SK-N-SH treated with all-trans-retinoic acid at 6 μM for 48 hours (cell line): ENCODE data around the gene KCNE5.

Experiments
- ARNTL ChIP-seq: fragments of 450-650 bp; formaldehyde crosslinking; IDR thresholded peaks from 2 replicates; pipeline ENCODE4 v1.5.0; 2020; ENCODE audit warnings: low read depth, mild to moderate bottlenecking, moderate library complexity, borderline replicate concordance
- CSDC2 ChIP-seq: fragments of 250-450 bp; sonication (Bioruptor Pico); IDR thresholded peaks from 2 replicates; pipeline ENCODE4 v1.5.0; 2020; ENCODE audit warnings: mild to moderate bottlenecking, moderate library complexity
- ESRRG ChIP-seq: fragments of 250-450 bp; sonication (Bioruptor Pico); IDR thresholded peaks from 2 replicates; pipeline ENCODE4 v1.6.1; 2021; ENCODE audit warnings: mild to moderate bottlenecking
- GLIS3 ChIP-seq: fragments of 250-450 bp; sonication (Bioruptor Pico); IDR thresholded peaks from 2 replicates; pipeline ENCODE4 v1.5.0; 2020; ENCODE audit warnings: mild to moderate bottlenecking, moderate library complexity
- OSR1 ChIP-seq: fragments of 250-450 bp; sonication (Bioruptor Pico); IDR thresholded peaks from 2 replicates; pipeline ENCODE4 v1.8.0; 2022; ENCODE audit warnings: moderate library complexity, mild to moderate bottlenecking, inconsistent platforms
- TCF4 ChIP-seq: fragments of 250-450 bp; sonication (Bioruptor Pico); IDR thresholded peaks from 2 replicates; pipeline ENCODE4 v1.8.0; 2021; ENCODE audit warnings: mild to moderate bottlenecking, moderate library complexity, borderline replicate concordance
- TOX ChIP-seq: fragments of 250-450 bp; sonication (Bioruptor Pico); IDR thresholded peaks from 2 replicates; pipeline ENCODE4 v1.8.0; 2021; ENCODE audit warnings: mild to moderate bottlenecking, moderate library complexity, borderline replicate concordance
- ZFP3 ChIP-seq: fragments of 250-450 bp; sonication (Bioruptor Pico); IDR thresholded peaks from 2 replicates; pipeline ENCODE4 v1.5.0; 2020; ENCODE audit warnings: mild to moderate bottlenecking, moderate library complexity
- ZFP30 ChIP-seq: fragments of 450-650 bp; formaldehyde crosslinking; IDR thresholded peaks from 2 replicates; pipeline ENCODE4 v1.5.0; 2022; ENCODE audit warnings: mild to moderate bottlenecking, moderate library complexity
- ZNF565 ChIP-seq: fragments of 450-650 bp; formaldehyde crosslinking; conservative IDR thresholded peaks from 2 replicates; pipeline ENCODE4 v1.5.0; 2020; ENCODE audit warnings: low read depth, mild to moderate bottlenecking, moderate library complexity
- ZNF70 ChIP-seq: fragments of 450-650 bp; formaldehyde crosslinking; IDR thresholded peaks from 2 replicates; pipeline ENCODE4 v1.5.0; 2020; ENCODE audit warnings: mild to moderate bottlenecking, moderate library complexity
- TF ChIP-seq, protein P1 (sequence below): fragments of 250-450 bp; sonication (Bioruptor Pico); IDR thresholded peaks from 2 replicates; pipeline ENCODE4 v1.8.0; 2021; ENCODE audit warnings: low read depth, mild to moderate bottlenecking, moderate library complexity, borderline replicate concordance
- TF ChIP-seq, protein P2 (sequence below): fragments of 250-450 bp; sonication (Bioruptor Pico); IDR thresholded peaks from 2 replicates; pipeline ENCODE4 v1.5.1; 2020; ENCODE audit warnings: low read depth, mild to moderate bottlenecking, moderate library complexity
- TF ChIP-seq, protein P3 (sequence below): fragments of 250-450 bp; sonication (Bioruptor Pico); IDR thresholded peaks from 2 replicates; pipeline ENCODE4 v1.8.0; 2020; ENCODE audit warnings: mild to moderate bottlenecking, moderate library complexity, borderline replicate concordance

DNA sequence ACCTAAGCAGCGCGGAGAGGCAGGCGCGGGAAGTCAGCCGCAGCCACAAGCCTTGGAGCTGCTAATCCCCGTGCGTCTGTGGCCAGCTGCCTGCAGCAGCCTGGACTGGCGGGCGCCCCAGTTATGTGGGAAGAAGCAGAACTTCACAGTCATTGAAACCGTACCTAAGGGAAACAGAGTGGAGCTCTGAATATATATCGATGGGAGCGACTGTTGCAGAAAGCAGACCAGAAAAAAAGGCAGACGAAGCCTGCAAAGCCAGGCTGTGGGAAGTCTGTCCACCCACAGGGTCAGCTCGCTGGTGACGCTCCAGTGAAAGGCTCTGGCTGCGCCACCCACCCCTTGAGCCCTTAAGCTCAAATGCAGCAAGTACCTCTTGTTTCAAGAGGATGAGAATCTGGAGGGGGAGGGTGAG is 24.7 kb downstream of the KCNE5 start:
- no peak for TF ChIP-seq ARNTL
- no peak for TF ChIP-seq TCF4
- no peak for TF ChIP-seq ZFP30
- TF ChIP-seq ZNF70: no peak
- no peak for TF ChIP-seq ESRRG (CRISPR knock-in tag)
- TF ChIP-seq, protein P1, sequence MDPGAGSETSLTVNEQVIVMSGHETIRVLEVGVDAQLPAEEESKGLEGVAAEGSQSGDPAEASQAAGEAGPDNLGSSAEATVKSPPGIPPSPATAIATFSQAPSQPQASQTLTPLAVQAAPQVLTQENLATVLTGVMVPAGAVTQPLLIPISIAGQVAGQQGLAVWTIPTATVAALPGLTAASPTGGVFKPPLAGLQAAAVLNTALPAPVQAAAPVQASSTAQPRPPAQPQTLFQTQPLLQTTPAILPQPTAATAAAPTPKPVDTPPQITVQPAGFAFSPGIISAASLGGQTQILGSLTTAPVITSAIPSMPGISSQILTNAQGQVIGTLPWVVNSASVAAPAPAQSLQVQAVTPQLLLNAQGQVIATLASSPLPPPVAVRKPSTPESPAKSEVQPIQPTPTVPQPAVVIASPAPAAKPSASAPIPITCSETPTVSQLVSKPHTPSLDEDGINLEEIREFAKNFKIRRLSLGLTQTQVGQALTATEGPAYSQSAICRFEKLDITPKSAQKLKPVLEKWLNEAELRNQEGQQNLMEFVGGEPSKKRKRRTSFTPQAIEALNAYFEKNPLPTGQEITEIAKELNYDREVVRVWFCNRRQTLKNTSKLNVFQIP: no peak
- TF ChIP-seq CSDC2: no peak
- TF ChIP-seq, protein P2, sequence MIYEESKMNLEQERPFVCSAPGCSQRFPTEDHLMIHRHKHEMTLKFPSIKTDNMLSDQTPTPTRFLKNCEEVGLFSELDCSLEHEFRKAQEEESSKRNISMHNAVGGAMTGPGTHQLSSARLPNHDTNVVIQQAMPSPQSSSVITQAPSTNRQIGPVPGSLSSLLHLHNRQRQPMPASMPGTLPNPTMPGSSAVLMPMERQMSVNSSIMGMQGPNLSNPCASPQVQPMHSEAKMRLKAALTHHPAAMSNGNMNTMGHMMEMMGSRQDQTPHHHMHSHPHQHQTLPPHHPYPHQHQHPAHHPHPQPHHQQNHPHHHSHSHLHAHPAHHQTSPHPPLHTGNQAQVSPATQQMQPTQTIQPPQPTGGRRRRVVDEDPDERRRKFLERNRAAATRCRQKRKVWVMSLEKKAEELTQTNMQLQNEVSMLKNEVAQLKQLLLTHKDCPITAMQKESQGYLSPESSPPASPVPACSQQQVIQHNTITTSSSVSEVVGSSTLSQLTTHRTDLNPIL (CRISPR knock-in tag): no peak
- TF ChIP-seq, protein P3, sequence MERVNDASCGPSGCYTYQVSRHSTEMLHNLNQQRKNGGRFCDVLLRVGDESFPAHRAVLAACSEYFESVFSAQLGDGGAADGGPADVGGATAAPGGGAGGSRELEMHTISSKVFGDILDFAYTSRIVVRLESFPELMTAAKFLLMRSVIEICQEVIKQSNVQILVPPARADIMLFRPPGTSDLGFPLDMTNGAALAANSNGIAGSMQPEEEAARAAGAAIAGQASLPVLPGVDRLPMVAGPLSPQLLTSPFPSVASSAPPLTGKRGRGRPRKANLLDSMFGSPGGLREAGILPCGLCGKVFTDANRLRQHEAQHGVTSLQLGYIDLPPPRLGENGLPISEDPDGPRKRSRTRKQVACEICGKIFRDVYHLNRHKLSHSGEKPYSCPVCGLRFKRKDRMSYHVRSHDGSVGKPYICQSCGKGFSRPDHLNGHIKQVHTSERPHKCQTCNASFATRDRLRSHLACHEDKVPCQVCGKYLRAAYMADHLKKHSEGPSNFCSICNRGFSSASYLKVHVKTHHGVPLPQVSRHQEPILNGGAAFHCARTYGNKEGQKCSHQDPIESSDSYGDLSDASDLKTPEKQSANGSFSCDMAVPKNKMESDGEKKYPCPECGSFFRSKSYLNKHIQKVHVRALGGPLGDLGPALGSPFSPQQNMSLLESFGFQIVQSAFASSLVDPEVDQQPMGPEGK: no peak
- TF ChIP-seq ZNF565: no peak
- TF ChIP-seq ZFP3 (CRISPR knock-in tag): no peak
- no peak for TF ChIP-seq OSR1 (CRISPR knock-in tag)
- no peak for TF ChIP-seq GLIS3 (CRISPR knock-in tag)
- TF ChIP-seq TOX: no peak
